ENCODE data around the gene CDKAL1.

Gene CDKAL1

GRCh38 chr6:20670750-20671149 is 136.5 kb downstream of the CDKAL1 start:
- Histone ChIP-seq H3K4me1 (ENCODE audit: control extremely low read depth in 1 of 4, control insufficient read depth in 4 of 4, insufficient read depth in 4 of 4, low read length in 3 of 4) (peaks cover 0 to 5% (median 3%) of the 10 kb centered on the region in 4 experiments), H3K36me3 (ENCODE audit: control insufficient read depth in 4 of 4, insufficient read depth in 4 of 4, low read length in 3 of 4) (no peaks in the 10 kb centered on the region), H3K27ac (ENCODE audit: insufficient read depth in 1 of 2, low read depth in 1 of 2, low read length in 2 of 2, poor library complexity in 1 of 2, severe bottlenecking in 2 of 2) (no peak overlapping the region), H3K4me3 (ENCODE audit: control insufficient read depth in 1 of 7, extremely low read depth in 1 of 7, insufficient read depth in 4 of 7, low read depth in 2 of 7, low read length in 6 of 7) (no peak overlapping the region), H3K9me3 (ENCODE audit: control extremely low read depth in 1 of 5, control insufficient read depth in 4 of 5, insufficient read depth in 2 of 5, low read depth in 1 of 5, low read length in 4 of 5) (no peaks in the 10 kb centered on the region), H3K27me3 (replicated peaks in 2 of 5; ENCODE audit: control insufficient read depth in 4 of 5, insufficient read depth in 5 of 5, low read length in 4 of 5) (no peaks in the 10 kb centered on the region)
- no peak for DNase-seq
- ChIA-PET CTCF (no interaction called here), POLR2A (no interaction called here)
- WGBS (ENCODE audit: insufficient coverage): no CpG with 5 or more reads among the region's 2 CpGs

- no peaks in the 10 kb centered on the region for H3K36me3 ChIP-seq (ENCODE audit: control insufficient read depth in 4 of 4, insufficient read depth in 4 of 4, low read length in 3 of 4)
- no peak overlapping the region for H3K4me3 ChIP-seq (ENCODE audit: control insufficient read depth in 1 of 7, extremely low read depth in 1 of 7, insufficient read depth in 4 of 7, low read depth in 2 of 7, low read length in 6 of 7)
- no peak for DNase-seq
- H3K27ac ChIP-seq (ENCODE audit: insufficient read depth in 1 of 2, low read depth in 1 of 2, low read length in 2 of 2, poor library complexity in 1 of 2, severe bottlenecking in 2 of 2): no peak overlapping the region
- peaks cover 0 to 5% (median 3%) of the 10 kb centered on the region in 4 experiments for H3K4me1 ChIP-seq (ENCODE audit: control extremely low read depth in 1 of 4, control insufficient read depth in 4 of 4, insufficient read depth in 4 of 4, low read length in 3 of 4)
- POLR2A ChIA-PET: no interaction called here
- WGBS (ENCODE audit: insufficient coverage): 90% methylated on average over 1 of the region's 2 CpGs
- H3K27me3 ChIP-seq (replicated peaks in 2 of 5; ENCODE audit: control insufficient read depth in 4 of 5, insufficient read depth in 5 of 5, low read length in 4 of 5): no peaks in the 10 kb centered on the region
- CTCF ChIA-PET: no interaction called here
- H3K9me3 ChIP-seq (ENCODE audit: control extremely low read depth in 1 of 5, control insufficient read depth in 4 of 5, insufficient read depth in 2 of 5, low read depth in 1 of 5, low read length in 4 of 5): no peaks in the 10 kb centered on the region
These were observed 137.8 kb downstream of the CDKAL1 start for GRCh38 chr6:20672038-20672437.

DNA sequence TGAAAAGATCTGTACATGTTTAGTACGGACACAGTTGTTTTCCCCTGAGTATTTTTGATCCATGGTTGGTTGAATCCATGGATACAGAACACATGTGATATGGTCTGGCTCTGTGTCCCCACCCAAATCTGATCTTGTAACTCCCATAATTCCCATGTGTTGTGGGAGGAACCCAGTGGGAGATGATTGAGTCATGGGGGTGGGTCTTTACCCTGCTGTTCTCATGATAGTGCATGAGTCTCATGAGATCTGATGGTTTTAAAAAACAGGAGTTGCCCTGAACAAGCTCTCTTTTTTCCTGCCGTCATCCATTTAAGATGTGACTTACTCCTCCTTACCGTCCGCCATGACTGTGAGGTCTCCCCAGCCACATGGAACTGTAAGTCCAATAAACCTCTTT is 139.2 kb downstream of the CDKAL1 start:
- Histone ChIP-seq H3K36me3 (ENCODE audit: control insufficient read depth in 4 of 4, insufficient read depth in 4 of 4, low read length in 3 of 4) (no peaks in the 10 kb centered on the region), H3K4me3 (ENCODE audit: control insufficient read depth in 1 of 7, extremely low read depth in 1 of 7, insufficient read depth in 4 of 7, low read depth in 2 of 7, low read length in 6 of 7) (no peak overlapping the region), H3K27me3 (replicated peaks in 2 of 5; ENCODE audit: control insufficient read depth in 4 of 5, insufficient read depth in 5 of 5, low read length in 4 of 5) (no peaks in the 10 kb centered on the region), H3K27ac (ENCODE audit: insufficient read depth in 1 of 2, low read depth in 1 of 2, low read length in 2 of 2, poor library complexity in 1 of 2, severe bottlenecking in 2 of 2) (no peak overlapping the region), H3K9me3 (ENCODE audit: control extremely low read depth in 1 of 5, control insufficient read depth in 4 of 5, insufficient read depth in 2 of 5, low read depth in 1 of 5, low read length in 4 of 5) (no peaks in the 10 kb centered on the region), H3K4me1 (ENCODE audit: control extremely low read depth in 1 of 4, control insufficient read depth in 4 of 4, insufficient read depth in 4 of 4, low read length in 3 of 4) (peaks cover 0 to 5% (median 3%) of the 10 kb centered on the region in 4 experiments)
- CTCF ChIA-PET: no interaction called here
- DNase-seq: no peak
- POLR2A ChIA-PET: no interaction called here
- WGBS (ENCODE audit: insufficient coverage): no CpG with 5 or more reads among the region's 4 CpGs

DNA sequence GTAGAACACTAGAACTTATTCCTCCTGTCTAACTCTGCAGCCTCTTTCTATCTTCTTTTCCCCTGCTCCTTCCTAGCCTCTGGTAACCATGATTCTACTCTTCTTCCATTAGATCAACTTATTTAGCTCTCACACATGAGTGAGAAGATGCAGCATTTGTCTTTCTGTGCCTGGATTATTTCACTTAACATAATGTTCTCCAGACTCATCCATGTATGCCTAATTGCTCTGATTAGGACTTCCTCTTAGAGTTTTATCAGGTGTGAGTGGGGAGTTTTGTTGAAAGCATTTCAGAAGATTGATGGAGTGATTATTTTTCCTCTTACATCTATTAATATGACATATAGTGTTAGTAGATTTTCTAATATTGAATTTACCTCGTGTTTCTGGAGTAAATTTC is 140.4 kb downstream of the CDKAL1 start:
- Histone ChIP-seq H3K4me3 (ENCODE audit: control insufficient read depth in 1 of 7, extremely low read depth in 1 of 7, insufficient read depth in 4 of 7, low read depth in 2 of 7, low read length in 6 of 7) (no peak overlapping the region), H3K4me1 (ENCODE audit: control extremely low read depth in 1 of 4, control insufficient read depth in 4 of 4, insufficient read depth in 4 of 4, low read length in 3 of 4) (peaks cover 0 to 3% (median under 1%) of the 10 kb centered on the region in 4 experiments), H3K27me3 (replicated peaks in 2 of 5; ENCODE audit: control insufficient read depth in 4 of 5, insufficient read depth in 5 of 5, low read length in 4 of 5) (no peaks in the 10 kb centered on the region), H3K36me3 (ENCODE audit: control insufficient read depth in 4 of 4, insufficient read depth in 4 of 4, low read length in 3 of 4) (no peaks in the 10 kb centered on the region), H3K9me3 (ENCODE audit: control extremely low read depth in 1 of 5, control insufficient read depth in 4 of 5, insufficient read depth in 2 of 5, low read depth in 1 of 5, low read length in 4 of 5) (no peaks in the 10 kb centered on the region), H3K27ac (ENCODE audit: insufficient read depth in 1 of 2, low read depth in 1 of 2, low read length in 2 of 2, poor library complexity in 1 of 2, severe bottlenecking in 2 of 2) (no peak overlapping the region)
- ChIA-PET CTCF (no interaction called here), POLR2A (no interaction called here)
- DNase-seq: no peak
- WGBS (ENCODE audit: insufficient coverage): no CpG with 5 or more reads among the region's 1 CpG

- ChIA-PET POLR2A (no interaction called here), CTCF (no interaction called here)
- Histone ChIP-seq H3K4me3 (ENCODE audit: control insufficient read depth in 1 of 7, extremely low read depth in 1 of 7, insufficient read depth in 4 of 7, low read depth in 2 of 7, low read length in 6 of 7) (no peak overlapping the region), H3K27ac (ENCODE audit: insufficient read depth in 1 of 2, low read depth in 1 of 2, low read length in 2 of 2, poor library complexity in 1 of 2, severe bottlenecking in 2 of 2) (no peak overlapping the region), H3K4me1 (ENCODE audit: control extremely low read depth in 1 of 4, control insufficient read depth in 4 of 4, insufficient read depth in 4 of 4, low read length in 3 of 4) (peaks cover 2 to 12% (median 10%) of the 10 kb centered on the region in 4 experiments), H3K9me3 (ENCODE audit: control extremely low read depth in 1 of 5, control insufficient read depth in 4 of 5, insufficient read depth in 2 of 5, low read depth in 1 of 5, low read length in 4 of 5) (no peaks in the 10 kb centered on the region), H3K36me3 (ENCODE audit: control insufficient read depth in 4 of 4, insufficient read depth in 4 of 4, low read length in 3 of 4) (no peaks in the 10 kb centered on the region), H3K27me3 (replicated peaks in 2 of 5; ENCODE audit: control insufficient read depth in 4 of 5, insufficient read depth in 5 of 5, low read length in 4 of 5) (no peaks in the 10 kb centered on the region)
- 100% methylated on average over 1 of the region's 2 CpGs for WGBS (ENCODE audit: insufficient coverage)
- no peak for DNase-seq
These were observed 144.6 kb downstream of the CDKAL1 start for GRCh38 chr6:20678831-20679352.

- peaks cover 2 to 12% (median 9%) of the 10 kb centered on the region in 4 experiments for H3K4me1 ChIP-seq (ENCODE audit: control extremely low read depth in 1 of 4, control insufficient read depth in 4 of 4, insufficient read depth in 4 of 4, low read length in 3 of 4)
- H3K36me3 ChIP-seq (ENCODE audit: control insufficient read depth in 4 of 4, insufficient read depth in 4 of 4, low read length in 3 of 4): peaks cover 0 to 2% (median 1%) of the 10 kb centered on the region in 4 experiments
- ChIA-PET POLR2A (interaction anchor here (0.7 kb wide), 1 partner anchor 145 kb away, joined by 3 read pairs; no protein-coding TSS in a partner anchor), CTCF (interaction anchor here (1.2 kb wide), 1 partner anchor 10 kb away, joined by 3 read pairs; no protein-coding TSS in a partner anchor)
- H3K27me3 ChIP-seq (replicated peaks in 2 of 5; ENCODE audit: control insufficient read depth in 4 of 5, insufficient read depth in 5 of 5, low read length in 4 of 5): no peaks in the 10 kb centered on the region
- peaks cover 0 to 3% (median 0%) of the 10 kb centered on the region in 5 experiments for H3K9me3 ChIP-seq (ENCODE audit: control extremely low read depth in 1 of 5, control insufficient read depth in 4 of 5, insufficient read depth in 2 of 5, low read depth in 1 of 5, low read length in 4 of 5)
- H3K27ac ChIP-seq (ENCODE audit: insufficient read depth in 1 of 2, low read depth in 1 of 2, low read length in 2 of 2, poor library complexity in 1 of 2, severe bottlenecking in 2 of 2): peak overlapping the region in 1 of 2 experiments; percentile 25
- peak overlapping the region in 3 of 7 experiments; percentile 17 to 52 (median 19) for H3K4me3 ChIP-seq (ENCODE audit: control insufficient read depth in 1 of 7, extremely low read depth in 1 of 7, insufficient read depth in 4 of 7, low read depth in 2 of 7, low read length in 6 of 7)
- DNase-seq: peak; percentile 15 to 33 (median 28)
- WGBS (ENCODE audit: insufficient coverage): no CpG with 5 or more reads among the region's 4 CpGs
These were observed 146.5 kb downstream of the CDKAL1 start for GRCh38 chr6:20680697-20681165.

GRCh38 chr6:20681243-20681684 is 147.0 kb downstream of the CDKAL1 start:
- peaks cover 0 to 2% (median 1%) of the 10 kb centered on the region in 4 experiments for H3K36me3 ChIP-seq (ENCODE audit: control insufficient read depth in 4 of 4, insufficient read depth in 4 of 4, low read length in 3 of 4)
- H3K9me3 ChIP-seq (ENCODE audit: control extremely low read depth in 1 of 5, control insufficient read depth in 4 of 5, insufficient read depth in 2 of 5, low read depth in 1 of 5, low read length in 4 of 5): peaks cover 0 to 3% (median 0%) of the 10 kb centered on the region in 5 experiments
- H3K4me3 ChIP-seq (ENCODE audit: control insufficient read depth in 1 of 7, extremely low read depth in 1 of 7, insufficient read depth in 4 of 7, low read depth in 2 of 7, low read length in 6 of 7): peak overlapping the region in 2 of 7 experiments; percentile 17 to 52
- ChIA-PET CTCF (interaction anchor here (1.2 kb wide), 1 partner anchor 10 kb away, joined by 3 read pairs; no protein-coding TSS in a partner anchor), POLR2A (interaction anchor here (0.7 kb wide), 1 partner anchor 146 kb away, joined by 3 read pairs; no protein-coding TSS in a partner anchor)
- DNase-seq: no peak
- no peaks in the 10 kb centered on the region for H3K27me3 ChIP-seq (replicated peaks in 2 of 5; ENCODE audit: control insufficient read depth in 4 of 5, insufficient read depth in 5 of 5, low read length in 4 of 5)
- peak overlapping the region in 1 of 2 experiments; percentile 25 for H3K27ac ChIP-seq (ENCODE audit: insufficient read depth in 1 of 2, low read depth in 1 of 2, low read length in 2 of 2, poor library complexity in 1 of 2, severe bottlenecking in 2 of 2)
- peaks cover 2 to 12% (median 9%) of the 10 kb centered on the region in 4 experiments for H3K4me1 ChIP-seq (ENCODE audit: control extremely low read depth in 1 of 4, control insufficient read depth in 4 of 4, insufficient read depth in 4 of 4, low read length in 3 of 4)

Data from common myeloid progenitor, CD34-positive (primary cell).